Breast epithelium (tissue), 3 donors: ENCODE data around the gene CDCP2.

Experiments used
- CTCF ChIP-seq, 3 donors: fragments of 450-650 bp; IDR thresholded peaks; one replicate each; pipeline ENCODE4 v1.5.1; 2016 to 2017; ENCODE audit warnings: antibody characterized with exemption in 3 of 3, mild to moderate bottlenecking in 3 of 3, moderate library complexity in 3 of 3
- POLR2A ChIP-seq: fragments of 450-650 bp; IDR thresholded peaks from one replicate; pipeline ENCODE4 v1.6.1; 2016; ENCODE audit warnings: antibody characterized with exemption, mild to moderate bottlenecking, moderate library complexity

GRCh38 chr1:54105736-54106269 lies 47.0 kb downstream of the CDCP2 start:
- no peak for TF ChIP-seq POLR2A
- TF ChIP-seq CTCF (IDR thresholded peaks at IDR 0.05) = no peak
